Stomach (tissue), 4 donors: ENCODE data around the gene ABCC10.

Experiments used
- EP300 ChIP-seq: sonication (generic); formaldehyde crosslinking; IDR thresholded peaks from one replicate; pipeline ENCODE4 v1.6.1; 2017; ENCODE audit warnings: antibody characterized with exemption
- POLR2A ChIP-seq, 4 donors: fragments of 450-650 bp; IDR thresholded peaks; one replicate each; pipeline ENCODE4 v1.6.1; 2016; ENCODE audit warnings: antibody characterized with exemption in 4 of 4, control low read depth in 2 of 4, mild to moderate bottlenecking in 1 of 4, moderate library complexity in 1 of 4
- POLR2AphosphoS5 ChIP-seq, 3 donors: sonication (generic); formaldehyde crosslinking; IDR thresholded peaks; one replicate each; pipeline ENCODE4 v1.6.1; 2016; ENCODE audit warnings: antibody characterized with exemption in 3 of 3
- TF ChIP-seq, protein P1 (sequence below), 7 experiments: fragments of 450-650 bp in 4 of 7; fragments of 200-600 bp in 3 of 7; sonication (generic) in 3 of 7; IDR thresholded peaks; one replicate each; pipeline ENCODE4 v1.5.1; 2016 to 2019; ENCODE audit warnings: antibody characterized with exemption in 7 of 7, control low read depth in 2 of 7, mild to moderate bottlenecking in 1 of 7

DNA sequence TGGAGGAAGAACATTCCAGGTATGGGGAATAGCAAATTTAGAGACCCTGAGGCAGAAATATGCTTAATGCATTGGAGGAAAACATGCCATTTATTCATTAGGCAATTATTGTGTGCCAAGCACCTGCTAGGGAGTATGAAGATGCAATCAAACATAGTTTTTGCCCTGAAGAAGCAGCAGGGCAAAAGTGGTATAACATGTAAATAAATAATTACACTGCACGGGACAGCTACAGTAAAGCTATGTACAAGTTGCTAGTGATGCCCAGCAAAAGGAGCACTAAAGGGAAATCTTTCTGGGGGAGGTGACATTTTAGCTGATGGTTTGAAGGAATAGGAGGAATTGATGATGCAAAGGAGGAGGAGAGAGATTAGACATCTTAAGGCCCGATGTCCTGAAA, 49.4 kb downstream of the ABCC10 start:
- TF ChIP-seq, protein P1, sequence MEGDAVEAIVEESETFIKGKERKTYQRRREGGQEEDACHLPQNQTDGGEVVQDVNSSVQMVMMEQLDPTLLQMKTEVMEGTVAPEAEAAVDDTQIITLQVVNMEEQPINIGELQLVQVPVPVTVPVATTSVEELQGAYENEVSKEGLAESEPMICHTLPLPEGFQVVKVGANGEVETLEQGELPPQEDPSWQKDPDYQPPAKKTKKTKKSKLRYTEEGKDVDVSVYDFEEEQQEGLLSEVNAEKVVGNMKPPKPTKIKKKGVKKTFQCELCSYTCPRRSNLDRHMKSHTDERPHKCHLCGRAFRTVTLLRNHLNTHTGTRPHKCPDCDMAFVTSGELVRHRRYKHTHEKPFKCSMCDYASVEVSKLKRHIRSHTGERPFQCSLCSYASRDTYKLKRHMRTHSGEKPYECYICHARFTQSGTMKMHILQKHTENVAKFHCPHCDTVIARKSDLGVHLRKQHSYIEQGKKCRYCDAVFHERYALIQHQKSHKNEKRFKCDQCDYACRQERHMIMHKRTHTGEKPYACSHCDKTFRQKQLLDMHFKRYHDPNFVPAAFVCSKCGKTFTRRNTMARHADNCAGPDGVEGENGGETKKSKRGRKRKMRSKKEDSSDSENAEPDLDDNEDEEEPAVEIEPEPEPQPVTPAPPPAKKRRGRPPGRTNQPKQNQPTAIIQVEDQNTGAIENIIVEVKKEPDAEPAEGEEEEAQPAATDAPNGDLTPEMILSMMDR (IDR thresholded peaks at IDR 0.05), result no peak
- TF ChIP-seq EP300 (no peak), POLR2A (IDR thresholded peaks at IDR 0.05) (no peak), POLR2AphosphoS5 (IDR thresholded peaks at IDR 0.05) (no peak)
